HG03139 (cell line): Measurements from ENCODE around the gene KIF25.

Experiments
- ATAC-seq: cut with Tn5 transposase; IDR thresholded peaks from one replicate; pipeline ENCODE4 v1.9.1; 2021; ENCODE audit not compliant: unreplicated experiment

Gene KIF25

GRCh38 chr6:168082860-168083513, 85.5 kb downstream of the KIF25 start:
- ATAC-seq = no peak

- ATAC-seq = no peak
Observed at GRCh38 chr6:168083514-168083885, 86.0 kb downstream of the KIF25 start.

GRCh38 chr6:168084465-168085160, 87.1 kb downstream of the KIF25 start:
- no peak for ATAC-seq

GRCh38 chr6:168086066-168086465, 88.6 kb downstream of the KIF25 start:
- ATAC-seq = no peak

GRCh38 chr6:168086616-168087015, 89.1 kb downstream of the KIF25 start:
- ATAC-seq = no peak

- no peak for ATAC-seq
Observed at GRCh38 chr6:168087436-168088160, 90.1 kb downstream of the KIF25 start.

GRCh38 chr6:168088161-168089053, 90.9 kb downstream of the KIF25 start:
- no peak for ATAC-seq

- ATAC-seq = no peak
Observed at GRCh38 chr6:168089186-168090063, 92.0 kb downstream of the KIF25 start.

- ATAC-seq = no peak
Observed at GRCh38 chr6:168090064-168090690, 92.7 kb downstream of the KIF25 start.

- ATAC-seq = no peak
Observed at GRCh38 chr6:168090706-168091105, 93.2 kb downstream of the KIF25 start.

GRCh38 chr6:168091381-168092264, 94.2 kb downstream of the KIF25 start:
- no peak for ATAC-seq

GRCh38 chr6:168092541-168092940, 95.1 kb downstream of the KIF25 start:
- ATAC-seq = no peak

- no peak for ATAC-seq
Observed at GRCh38 chr6:168093071-168093505, 95.6 kb downstream of the KIF25 start.

- no peak for ATAC-seq
Observed at GRCh38 chr6:168093634-168094033, 96.2 kb downstream of the KIF25 start.
